ENCODE results near the gene TRIM47. TPM values are rescaled to one million over a fixed set of nuclear protein-coding genes. Genes with fewer than 3 reads are reported as not detected.
A peak's percentile ranks its signal among the peaks of the same experiment; 100 is the strongest.

The TRIM47 gene
- total and polyA plus RNA-seq, 2 experiments from 2014 or later, result 2.9 to 4.6 TPM

GRCh38 chr17:75846692-75847613 lies 31.4 kb downstream of the TRIM47 start:
- H3K4me3 ChIP-seq, result no peak overlapping the region
- H3K27ac ChIP-seq, result peak overlapping the region; percentile 59
- H3K9me3 ChIP-seq (ENCODE audit: low read depth), result no peaks in the 10 kb centered on the region
- no peak for TF ChIP-seq CTCF (IDR thresholded peaks at IDR 0.05; ENCODE audit: low read depth, low read length)
- H3K27me3 ChIP-seq, result no peaks in the 10 kb centered on the region
- peaks cover 23% of the 10 kb centered on the region for H3K4me1 ChIP-seq (ENCODE audit: low read depth)
- H3K36me3 ChIP-seq, result peaks cover 22% of the 10 kb centered on the region
- DNase-seq (ENCODE audit: low read depth in 1 of 2, low spot score in 1 of 2), result peak in 1 of 2 donors; percentile 44

GRCh38 chr17:75845933-75846691 lies 32.3 kb downstream of the TRIM47 start:
- Histone ChIP-seq H3K4me3 (no peak overlapping the region), H3K9me3 (ENCODE audit: low read depth) (no peaks in the 10 kb centered on the region), H3K36me3 (peaks cover 20% of the 10 kb centered on the region), H3K27ac (peak overlapping the region; percentile 59), H3K27me3 (no peaks in the 10 kb centered on the region), H3K4me1 (ENCODE audit: low read depth) (peaks cover 23% of the 10 kb centered on the region)
- TF ChIP-seq CTCF (IDR thresholded peaks at IDR 0.05; ENCODE audit: low read depth, low read length), result no peak
- DNase-seq (ENCODE audit: low read depth in 1 of 2, low spot score in 1 of 2), result no peak

GRCh38 chr17:75845058-75845711 lies 33.2 kb downstream of the TRIM47 start:
- H3K4me1 ChIP-seq (ENCODE audit: low read depth), result peaks cover 23% of the 10 kb centered on the region
- peak; percentile 69 to 84 for DNase-seq (ENCODE audit: low read depth in 1 of 2, low spot score in 1 of 2)
- TF ChIP-seq CTCF (IDR thresholded peaks at IDR 0.05; ENCODE audit: low read depth, low read length), result peak; percentile 73
- no peaks in the 10 kb centered on the region for H3K27me3 ChIP-seq
- H3K36me3 ChIP-seq, result peaks cover 13% of the 10 kb centered on the region
- H3K27ac ChIP-seq, result peak overlapping the region; percentile 59
- no peak overlapping the region for H3K4me3 ChIP-seq
- H3K9me3 ChIP-seq (ENCODE audit: low read depth), result no peaks in the 10 kb centered on the region

GRCh38 chr17:75844530-75845057 lies 33.8 kb downstream of the TRIM47 start:
- Histone ChIP-seq H3K4me1 (ENCODE audit: low read depth) (peaks cover 23% of the 10 kb centered on the region), H3K9me3 (ENCODE audit: low read depth) (no peaks in the 10 kb centered on the region), H3K27me3 (no peaks in the 10 kb centered on the region), H3K27ac (peak overlapping the region; percentile 59), H3K4me3 (no peak overlapping the region), H3K36me3 (peaks cover 11% of the 10 kb centered on the region)
- TF ChIP-seq CTCF (IDR thresholded peaks at IDR 0.05; ENCODE audit: low read depth, low read length), result no peak
- DNase-seq (ENCODE audit: low read depth in 1 of 2, low spot score in 1 of 2), result no peak
